HG02852 (cell line): ENCODE data around the gene PSME4.
A peak's percentile ranks its signal among the peaks of the same experiment; 100 is the strongest.
"Not testable (repeated sequence)": the region's sequence is repeated elsewhere in the genome, so short reads cannot be mapped to it uniquely, and the experiment has no call there.

Experiments used
- ATAC-seq: cut with Tn5 transposase; IDR thresholded peaks from one replicate; pipeline ENCODE4 v1.9.1; 2021; ENCODE audit warnings: mild to moderate bottlenecking, moderate library complexity; ENCODE audit not compliant: unreplicated experiment

PSME4 gene

GRCh38 chr2:53886406-53887280, 84.2 kb downstream of the PSME4 start:
- no peak for ATAC-seq

GRCh38 chr2:53884883-53885282, 85.9 kb downstream of the PSME4 start:
- ATAC-seq, result no peak

GRCh38 chr2:53881986-53882385, 88.8 kb downstream of the PSME4 start:
- no peak for ATAC-seq

- no peak for ATAC-seq
Measured at GRCh38 chr2:53881360-53881759, 89.4 kb downstream of the PSME4 start.

GRCh38 chr2:53880756-53881155, 90.0 kb downstream of the PSME4 start:
- ATAC-seq, result no peak

GRCh38 chr2:53877556-53877955, 93.2 kb downstream of the PSME4 start:
- no peak for ATAC-seq

- no peak for ATAC-seq
Measured at GRCh38 chr2:53877112-53877511, 93.7 kb downstream of the PSME4 start.

- ATAC-seq, result no peak
Measured at GRCh38 chr2:53874401-53874950, 96.3 kb downstream of the PSME4 start.

GRCh38 chr2:53867773-53868172, 103.0 kb downstream of the PSME4 start:
- no peak for ATAC-seq

- ATAC-seq, result no peak
Measured at GRCh38 chr2:53867169-53867568, 103.6 kb downstream of the PSME4 start.

- ATAC-seq, result no peak
Measured at GRCh38 chr2:53865962-53866361, 104.8 kb downstream of the PSME4 start.

- ATAC-seq, result no peak
Measured at GRCh38 chr2:53865264-53865663, 105.5 kb downstream of the PSME4 start.

GRCh38 chr2:53863538-53864227, 107.1 kb downstream of the PSME4 start:
- ATAC-seq, result no peak

GRCh38 chr2:53861824-53862223, 109.0 kb downstream of the PSME4 start:
- ATAC-seq, result no peak

GRCh38 chr2:53859206-53860181, 111.3 kb downstream of the PSME4 start, which contains the start of gene GPR75:
GPR75 (minus strand) TSS chr2:53859967; CDS start chr2:53854756, 5,211 bp downstream.
- ATAC-seq, result no peak

- ATAC-seq, result no peak
Measured at GRCh38 chr2:53856272-53856671, 114.5 kb downstream of the PSME4 start.

GRCh38 chr2:53854678-53855077, 116.1 kb downstream of the PSME4 start:
- ATAC-seq, result peak; percentile 66

GRCh38 chr2:53852532-53852931, 118.3 kb downstream of the PSME4 start:
- ATAC-seq, result no peak

GRCh38 chr2:53851052-53851757, 119.6 kb downstream of the PSME4 start:
- ATAC-seq, result not testable (repeated sequence)

- no peak for ATAC-seq
Measured at GRCh38 chr2:53848062-53848461, 122.7 kb downstream of the PSME4 start.
